ENCODE data around the gene LRBA.

The LRBA gene

GRCh38 chr4:150625033-150625432, 390.1 kb downstream of the LRBA start:
- H3K4me1 Mint-ChIP-seq (ENCODE audit: low read depth): peaks cover 2% of the 10 kb centered on the region
- H3K4me3 Mint-ChIP-seq: no peak overlapping the region
- no peaks in the 10 kb centered on the region for H3K27me3 Mint-ChIP-seq
- H3K9me3 Mint-ChIP-seq (ENCODE audit: low read depth): no peaks in the 10 kb centered on the region
- H3K36me3 Mint-ChIP-seq: peaks cover 18% of the 10 kb centered on the region
- H3K27ac Mint-ChIP-seq: no peak overlapping the region

- Mint-ChIP-seq H3K9me3 (ENCODE audit: low read depth) (no peaks in the 10 kb centered on the region), H3K4me1 (ENCODE audit: low read depth) (peaks cover 2% of the 10 kb centered on the region), H3K27ac (no peak overlapping the region), H3K27me3 (no peaks in the 10 kb centered on the region), H3K4me3 (no peak overlapping the region), H3K36me3 (peaks cover 15% of the 10 kb centered on the region)
Observed at GRCh38 chr4:150624055-150624454, 391.0 kb downstream of the LRBA start.

GRCh38 chr4:150619042-150619441, 396.0 kb downstream of the LRBA start:
- Mint-ChIP-seq H3K4me1 (ENCODE audit: low read depth) (no peaks in the 10 kb centered on the region), H3K27me3 (no peaks in the 10 kb centered on the region), H3K4me3 (no peak overlapping the region), H3K36me3 (peaks cover 19% of the 10 kb centered on the region), H3K27ac (no peak overlapping the region), H3K9me3 (ENCODE audit: low read depth) (no peaks in the 10 kb centered on the region)

- Mint-ChIP-seq H3K27me3 (no peaks in the 10 kb centered on the region), H3K4me3 (no peak overlapping the region), H3K27ac (no peak overlapping the region), H3K36me3 (peaks cover 23% of the 10 kb centered on the region), H3K4me1 (ENCODE audit: low read depth) (no peaks in the 10 kb centered on the region), H3K9me3 (ENCODE audit: low read depth) (no peaks in the 10 kb centered on the region)
Observed at GRCh38 chr4:150609131-150609530, 406.0 kb downstream of the LRBA start.

GRCh38 chr4:150600812-150601445, 414.2 kb downstream of the LRBA start:
- Mint-ChIP-seq H3K4me1 (ENCODE audit: low read depth) (no peaks in the 10 kb centered on the region), H3K27me3 (no peaks in the 10 kb centered on the region), H3K9me3 (ENCODE audit: low read depth) (no peaks in the 10 kb centered on the region)

GRCh38 chr4:150599547-150599946, 415.5 kb downstream of the LRBA start:
- peaks cover 4% of the 10 kb centered on the region for H3K36me3 Mint-ChIP-seq
- H3K9me3 Mint-ChIP-seq (ENCODE audit: low read depth): no peaks in the 10 kb centered on the region
- H3K27me3 Mint-ChIP-seq: no peaks in the 10 kb centered on the region
- H3K4me1 Mint-ChIP-seq (ENCODE audit: low read depth): no peaks in the 10 kb centered on the region
- no peak overlapping the region for H3K27ac Mint-ChIP-seq
- no peak overlapping the region for H3K4me3 Mint-ChIP-seq

More at GRCh38 chr4:150600812-150601445, 414.2 kb downstream of the LRBA start:
- Mint-ChIP-seq H3K36me3 (peaks cover 4% of the 10 kb centered on the region), H3K4me3 (no peak overlapping the region), H3K27ac (no peak overlapping the region)

- no peaks in the 10 kb centered on the region for H3K4me1 Mint-ChIP-seq (ENCODE audit: low read depth)
- no peaks in the 10 kb centered on the region for H3K9me3 Mint-ChIP-seq (ENCODE audit: low read depth)
- no peak overlapping the region for H3K4me3 Mint-ChIP-seq
- no peaks in the 10 kb centered on the region for H3K27me3 Mint-ChIP-seq
- H3K27ac Mint-ChIP-seq: no peak overlapping the region
- H3K36me3 Mint-ChIP-seq: peaks cover 4% of the 10 kb centered on the region
Observed at GRCh38 chr4:150598909-150599308, 416.2 kb downstream of the LRBA start.

- Mint-ChIP-seq H3K27me3 (no peaks in the 10 kb centered on the region), H3K27ac (no peak overlapping the region), H3K36me3 (peaks cover 10% of the 10 kb centered on the region), H3K4me3 (no peak overlapping the region), H3K9me3 (ENCODE audit: low read depth) (no peaks in the 10 kb centered on the region), H3K4me1 (ENCODE audit: low read depth) (no peaks in the 10 kb centered on the region)
Observed at GRCh38 chr4:150593996-150594395, 421.1 kb downstream of the LRBA start.

- Mint-ChIP-seq H3K4me3 (no peak overlapping the region), H3K27me3 (no peaks in the 10 kb centered on the region), H3K27ac (no peak overlapping the region), H3K4me1 (ENCODE audit: low read depth) (no peaks in the 10 kb centered on the region), H3K9me3 (ENCODE audit: low read depth) (no peaks in the 10 kb centered on the region), H3K36me3 (peaks cover 11% of the 10 kb centered on the region)
Observed at GRCh38 chr4:150591904-150592303, 423.2 kb downstream of the LRBA start.

GRCh38 chr4:150591406-150591805, 423.7 kb downstream of the LRBA start:
- H3K4me1 Mint-ChIP-seq (ENCODE audit: low read depth): no peaks in the 10 kb centered on the region
- H3K36me3 Mint-ChIP-seq: peaks cover 11% of the 10 kb centered on the region
- no peak overlapping the region for H3K27ac Mint-ChIP-seq
- H3K27me3 Mint-ChIP-seq: no peaks in the 10 kb centered on the region
- H3K9me3 Mint-ChIP-seq (ENCODE audit: low read depth): no peaks in the 10 kb centered on the region
- H3K4me3 Mint-ChIP-seq: no peak overlapping the region

- Mint-ChIP-seq H3K4me1 (ENCODE audit: low read depth) (no peaks in the 10 kb centered on the region), H3K36me3 (peaks cover 12% of the 10 kb centered on the region), H3K27me3 (no peaks in the 10 kb centered on the region)
Observed at GRCh38 chr4:150590631-150591030, 424.5 kb downstream of the LRBA start.

GRCh38 chr4:150589157-150589556, 425.9 kb downstream of the LRBA start:
- H3K27me3 Mint-ChIP-seq: no peaks in the 10 kb centered on the region
- no peak overlapping the region for H3K4me3 Mint-ChIP-seq
- H3K27ac Mint-ChIP-seq: no peak overlapping the region
- no peaks in the 10 kb centered on the region for H3K4me1 Mint-ChIP-seq (ENCODE audit: low read depth)
- H3K9me3 Mint-ChIP-seq (ENCODE audit: low read depth): no peaks in the 10 kb centered on the region
- H3K36me3 Mint-ChIP-seq: peaks cover 17% of the 10 kb centered on the region

More at GRCh38 chr4:150590631-150591030, 424.5 kb downstream of the LRBA start:
- H3K4me3 Mint-ChIP-seq: no peak overlapping the region
- H3K9me3 Mint-ChIP-seq (ENCODE audit: low read depth): no peaks in the 10 kb centered on the region
- H3K27ac Mint-ChIP-seq: no peak overlapping the region

GRCh38 chr4:150588316-150588715, 426.8 kb downstream of the LRBA start:
- Mint-ChIP-seq H3K4me1 (ENCODE audit: low read depth) (no peaks in the 10 kb centered on the region), H3K9me3 (ENCODE audit: low read depth) (no peaks in the 10 kb centered on the region), H3K27ac (peak overlapping the region; percentile 2), H3K4me3 (no peak overlapping the region), H3K36me3 (peaks cover 20% of the 10 kb centered on the region), H3K27me3 (no peaks in the 10 kb centered on the region)

GRCh38 chr4:150586162-150586810, 428.8 kb downstream of the LRBA start:
- H3K4me1 Mint-ChIP-seq (ENCODE audit: low read depth): peaks cover 2% of the 10 kb centered on the region

GRCh38 chr4:150585611-150586010, 429.5 kb downstream of the LRBA start:
- H3K27me3 Mint-ChIP-seq: no peaks in the 10 kb centered on the region
- H3K27ac Mint-ChIP-seq: peak overlapping the region; percentile 11
- H3K36me3 Mint-ChIP-seq: peaks cover 26% of the 10 kb centered on the region
- H3K4me3 Mint-ChIP-seq: no peak overlapping the region
- peaks cover under 1% of the 10 kb centered on the region for H3K9me3 Mint-ChIP-seq (ENCODE audit: low read depth)
- peaks cover 2% of the 10 kb centered on the region for H3K4me1 Mint-ChIP-seq (ENCODE audit: low read depth)

More at GRCh38 chr4:150586162-150586810, 428.8 kb downstream of the LRBA start:
- H3K27ac Mint-ChIP-seq: peak overlapping the region; percentile 54
- H3K36me3 Mint-ChIP-seq: peaks cover 25% of the 10 kb centered on the region
- H3K27me3 Mint-ChIP-seq: no peaks in the 10 kb centered on the region
- H3K4me3 Mint-ChIP-seq: no peak overlapping the region
- no peaks in the 10 kb centered on the region for H3K9me3 Mint-ChIP-seq (ENCODE audit: low read depth)

All from activated naive CD8-positive, alpha-beta T cell (primary cell).